Neural cell (in vitro differentiated cells): Measurements from ENCODE around the gene ZMYM3. TPM values are rescaled to one million over a fixed set of nuclear protein-coding genes. Genes with fewer than 3 reads are reported as not detected.

Source experiments
- H2AFZ ChIP-seq: fragments of 200-600, 300-800 bp; sonication (generic), shearing (Covaris generic); 2 replicates; pipeline ENCODE4 v1.6.0; 2014; ENCODE audit warnings: low read depth, mild to moderate bottlenecking, antibody characterized with exemption, low read length, moderate library complexity
- H3F3A ChIP-seq: fragments of 200-600 bp; shearing (Covaris generic); 2 replicates; pipeline ENCODE4 v1.6.1; 2016; ENCODE audit warnings: mild to moderate bottlenecking, moderate library complexity, mixed read lengths, antibody characterized with exemption, low read length; ENCODE audit not compliant: insufficient read depth, poor library complexity, severe bottlenecking
- H3K27ac ChIP-seq: fragments of 200-600, 300-800 bp; sonication (generic), shearing (Covaris generic); 2 replicates; pipeline ENCODE4 v1.5.1; 2014; ENCODE audit warnings: mild to moderate bottlenecking, low read length, moderate library complexity
- H3K27me3 ChIP-seq: fragments of 300-800, 200-600 bp; sonication (generic), shearing (Covaris generic); 2 replicates; pipeline ENCODE4 v1.6.0; 2014; ENCODE audit warnings: mild to moderate bottlenecking, low read depth, low read length, moderate library complexity; ENCODE audit not compliant: insufficient read depth
- H3K36me3 ChIP-seq: fragments of 300-800, 200-600 bp; sonication (generic), shearing (Covaris generic); 2 replicates; pipeline ENCODE4 v1.5.1; 2014; ENCODE audit warnings: mild to moderate bottlenecking, antibody characterized with exemption, low read length, moderate library complexity; ENCODE audit not compliant: insufficient read depth
- H3K4me2 ChIP-seq: fragments of 300-800, 200-600 bp; sonication (generic), shearing (Covaris generic); 2 replicates; pipeline ENCODE4 v1.6.0; 2014; ENCODE audit warnings: mild to moderate bottlenecking, low read length
- H3K4me3 ChIP-seq: fragments of 300-800, 200-600 bp; sonication (generic), shearing (Covaris generic); 2 replicates; pipeline ENCODE4 v1.5.1; 2014; ENCODE audit warnings: mild to moderate bottlenecking, low read length, moderate library complexity
- H3K79me2 ChIP-seq: fragments of 200-600 bp; shearing (Covaris generic); replicated peaks from 2 replicates; pipeline ENCODE4 v1.6.0; 2014; ENCODE audit warnings: mild to moderate bottlenecking, low read length, moderate library complexity; ENCODE audit not compliant: insufficient read depth
- H3K9ac ChIP-seq: fragments of 300-800, 200-600 bp; sonication (generic), shearing (Covaris generic); 2 replicates; pipeline ENCODE4 v1.6.1; 2016; ENCODE audit warnings: mild to moderate bottlenecking, low read length, mixed read lengths
- H3K9me2 ChIP-seq: fragments of 200-600 bp; shearing (Covaris generic); 2 replicates; pipeline ENCODE4 v1.6.1; 2016; ENCODE audit warnings: mild to moderate bottlenecking, low read length, mixed read lengths; ENCODE audit not compliant: insufficient read depth
- H3K9me3 ChIP-seq: fragments of 200-600, 300-800 bp; sonication (generic), shearing (Covaris generic); 2 replicates; pipeline ENCODE4 v1.6.1; 2016; ENCODE audit warnings: mild to moderate bottlenecking, mixed run types, low read length, moderate library complexity, mixed read lengths
- H4K20me1 ChIP-seq: fragments of 200-600 bp; shearing (Covaris generic); 2 replicates; pipeline ENCODE4 v1.6.1; 2016; ENCODE audit warnings: mild to moderate bottlenecking, mixed run types; ENCODE audit not compliant: insufficient read depth
- CTCF ChIP-seq: fragments of 450-650 bp; IDR thresholded peaks from 2 replicates; pipeline ENCODE4 v1.5.1; 2014; ENCODE audit warnings: antibody characterized with exemption, mild to moderate bottlenecking, moderate library complexity; ENCODE audit not compliant: poor library complexity, severe bottlenecking
- EP300 ChIP-seq: fragments of 450-650 bp; conservative IDR thresholded peaks from 2 replicates; pipeline ENCODE4 v1.6.1; 2014; ENCODE audit warnings: antibody characterized with exemption, mild to moderate bottlenecking, moderate library complexity; ENCODE audit not compliant: poor library complexity, severe bottlenecking
- EZH2 ChIP-seq: fragments of 200-600, 300-800 bp; shearing (Covaris generic), sonication (generic); IDR thresholded peaks from 2 replicates; pipeline ENCODE4 v1.6.1; 2014; ENCODE audit warnings: antibody characterized with exemption, low read length, borderline replicate concordance, mild to moderate bottlenecking; ENCODE audit not compliant: insufficient read depth, poor library complexity, severe bottlenecking
- MXI1 ChIP-seq: fragments of 450-650 bp; conservative IDR thresholded peaks from 2 replicates; pipeline ENCODE4 v1.6.1; 2014; ENCODE audit warnings: antibody characterized with exemption, mild to moderate bottlenecking; ENCODE audit not compliant: poor library complexity, severe bottlenecking
- RAD21 ChIP-seq: fragments of 450-650 bp; conservative IDR thresholded peaks from 2 replicates; pipeline ENCODE4 v1.6.1; 2014; ENCODE audit warnings: antibody characterized with exemption, mild to moderate bottlenecking, moderate library complexity
- TAF1 ChIP-seq: IDR thresholded peaks from 2 replicates; pipeline ENCODE4 v1.6.1; 2012; ENCODE audit warnings: low read depth
- polyA plus RNA-seq: library from polyadenylated mRNA; depleted of rRNA; stranded (reverse); fragments of >200 nt; gene quantifications from 2 replicates; pipeline ENCODE4 v1.2.3, GENCODE V29; 2014
- TF ChIP-seq, protein P1 (sequence below): IDR thresholded peaks from 2 replicates; pipeline ENCODE4 v1.6.1; 2012; ENCODE audit warnings: borderline replicate concordance

Gene ZMYM3
- polyA plus RNA-seq, 1 donor from 2014 or later = 32.8 TPM

DNA sequence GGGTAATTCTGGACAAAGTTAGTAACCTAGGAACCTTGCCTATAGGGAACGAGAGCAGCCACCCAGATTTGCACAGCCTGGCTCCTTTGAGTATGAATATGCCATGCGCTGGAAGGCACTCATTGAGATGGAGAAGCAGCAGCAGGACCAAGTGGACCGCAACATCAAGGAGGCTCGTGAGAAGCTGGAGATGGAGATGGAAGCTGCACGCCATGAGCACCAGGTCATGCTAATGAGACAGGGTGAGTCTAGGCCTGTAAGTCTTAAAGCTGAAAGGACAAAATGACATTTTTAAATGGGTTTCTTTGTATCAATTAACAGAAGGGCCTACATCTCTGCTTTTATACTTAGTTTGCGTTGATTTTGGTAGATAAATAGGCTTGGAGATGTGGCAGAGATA is 42.9 kb upstream of the ZMYM3 start:
- H3K4me2 ChIP-seq = no peak overlapping the region
- no peaks in the 10 kb centered on the region for H3K9me3 ChIP-seq
- H3F3A ChIP-seq = no peaks in the 10 kb centered on the region
- H3K27me3 ChIP-seq = no peaks in the 10 kb centered on the region
- H3K27ac ChIP-seq = no peak overlapping the region
- no peak overlapping the region for H3K4me3 ChIP-seq
- no peaks in the 10 kb centered on the region for H4K20me1 ChIP-seq
- H3K79me2 ChIP-seq = no peaks in the 10 kb centered on the region
- no peak overlapping the region for H2AFZ ChIP-seq
- H3K9ac ChIP-seq = no peak overlapping the region
- no peak for TF ChIP-seq MXI1
- H3K9me2 ChIP-seq = no peaks in the 10 kb centered on the region
- no peaks in the 10 kb centered on the region for H3K36me3 ChIP-seq

GRCh38 chrX:71292669-71293365 is 38.9 kb upstream of the ZMYM3 start:
- Histone ChIP-seq H3K4me3 (no peak overlapping the region), H3K36me3 (no peaks in the 10 kb centered on the region), H3K27me3 (no peaks in the 10 kb centered on the region), H3K4me2 (no peak overlapping the region), H3F3A (no peaks in the 10 kb centered on the region), H3K9me3 (no peaks in the 10 kb centered on the region), H2AFZ (no peak overlapping the region), H4K20me1 (no peaks in the 10 kb centered on the region), H3K27ac (no peak overlapping the region), H3K79me2 (peaks cover 16% of the 10 kb centered on the region), H3K9ac (no peak overlapping the region), H3K9me2 (no peaks in the 10 kb centered on the region)
- TF ChIP-seq TAF1 (no peak), EZH2 (no peak), RAD21 (no peak), CTCF (no peak)
- TF ChIP-seq, protein P1, sequence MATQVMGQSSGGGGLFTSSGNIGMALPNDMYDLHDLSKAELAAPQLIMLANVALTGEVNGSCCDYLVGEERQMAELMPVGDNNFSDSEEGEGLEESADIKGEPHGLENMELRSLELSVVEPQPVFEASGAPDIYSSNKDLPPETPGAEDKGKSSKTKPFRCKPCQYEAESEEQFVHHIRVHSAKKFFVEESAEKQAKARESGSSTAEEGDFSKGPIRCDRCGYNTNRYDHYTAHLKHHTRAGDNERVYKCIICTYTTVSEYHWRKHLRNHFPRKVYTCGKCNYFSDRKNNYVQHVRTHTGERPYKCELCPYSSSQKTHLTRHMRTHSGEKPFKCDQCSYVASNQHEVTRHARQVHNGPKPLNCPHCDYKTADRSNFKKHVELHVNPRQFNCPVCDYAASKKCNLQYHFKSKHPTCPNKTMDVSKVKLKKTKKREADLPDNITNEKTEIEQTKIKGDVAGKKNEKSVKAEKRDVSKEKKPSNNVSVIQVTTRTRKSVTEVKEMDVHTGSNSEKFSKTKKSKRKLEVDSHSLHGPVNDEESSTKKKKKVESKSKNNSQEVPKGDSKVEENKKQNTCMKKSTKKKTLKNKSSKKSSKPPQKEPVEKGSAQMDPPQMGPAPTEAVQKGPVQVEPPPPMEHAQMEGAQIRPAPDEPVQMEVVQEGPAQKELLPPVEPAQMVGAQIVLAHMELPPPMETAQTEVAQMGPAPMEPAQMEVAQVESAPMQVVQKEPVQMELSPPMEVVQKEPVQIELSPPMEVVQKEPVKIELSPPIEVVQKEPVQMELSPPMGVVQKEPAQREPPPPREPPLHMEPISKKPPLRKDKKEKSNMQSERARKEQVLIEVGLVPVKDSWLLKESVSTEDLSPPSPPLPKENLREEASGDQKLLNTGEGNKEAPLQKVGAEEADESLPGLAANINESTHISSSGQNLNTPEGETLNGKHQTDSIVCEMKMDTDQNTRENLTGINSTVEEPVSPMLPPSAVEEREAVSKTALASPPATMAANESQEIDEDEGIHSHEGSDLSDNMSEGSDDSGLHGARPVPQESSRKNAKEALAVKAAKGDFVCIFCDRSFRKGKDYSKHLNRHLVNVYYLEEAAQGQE = no peak

- H3K27me3 ChIP-seq = no peaks in the 10 kb centered on the region
- H4K20me1 ChIP-seq = no peaks in the 10 kb centered on the region
- peaks cover 23% of the 10 kb centered on the region for H3K79me2 ChIP-seq
These were observed 37.4 kb upstream of the ZMYM3 start for GRCh38 chrX:71291381-71291780.

More at GRCh38 chrX:71291381-71291780, 37.4 kb upstream of the ZMYM3 start:
- H3K4me3 ChIP-seq = no peak overlapping the region
- no peak overlapping the region for H2AFZ ChIP-seq
- TF ChIP-seq, protein P1 = no peak
- no peak for TF ChIP-seq EP300
- no peak for TF ChIP-seq CTCF
- no peak for TF ChIP-seq MXI1
- TF ChIP-seq EZH2 = no peak
- no peak for TF ChIP-seq TAF1
- no peak overlapping the region for H3K4me2 ChIP-seq
- H3K36me3 ChIP-seq = no peaks in the 10 kb centered on the region
- H3K9ac ChIP-seq = no peak overlapping the region
- H3K9me3 ChIP-seq = no peaks in the 10 kb centered on the region
- H3F3A ChIP-seq = no peaks in the 10 kb centered on the region
- no peaks in the 10 kb centered on the region for H3K9me2 ChIP-seq
- no peak overlapping the region for H3K27ac ChIP-seq
